ENCODE results near the gene C1orf116. TPM values are rescaled to one million over a fixed set of nuclear protein-coding genes. Genes with fewer than 3 reads are reported as not detected.
A peak's percentile ranks its signal among the peaks of the same experiment; 100 is the strongest.

The C1orf116 gene
- total RNA-seq, 4 donors from 2014 or later = 40.6 to 95.8 (median 77.6) TPM

DNA sequence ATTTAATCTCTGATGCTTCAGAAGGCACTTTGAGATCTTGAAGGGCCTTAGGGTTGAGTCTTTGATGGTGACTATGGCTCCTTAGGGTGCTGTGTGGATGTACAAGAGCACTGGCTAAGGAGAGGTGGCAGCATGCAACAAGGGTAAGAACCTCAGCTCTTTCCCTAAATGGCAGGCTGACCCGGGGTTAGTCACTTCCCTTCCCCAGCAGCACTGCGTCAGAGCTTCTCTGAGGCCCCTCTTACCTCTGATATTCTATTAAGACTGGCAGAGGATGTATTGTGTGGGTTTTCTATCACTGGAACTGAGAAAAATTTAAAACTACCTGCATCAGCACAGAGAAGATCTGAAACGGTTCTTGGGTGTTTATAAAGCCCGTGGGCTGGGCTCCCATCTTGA is 11.8 kb downstream of the C1orf116 start:
- WGBS = 53% methylated on average over 4 of the region's 4 CpGs
- H3K4me3 ChIP-seq = no peak overlapping the region
- DNase-seq (ENCODE audit: low spot score in 2 of 2) = no peak
- no peaks in the 10 kb centered on the region for H3K27me3 ChIP-seq
- no peaks in the 10 kb centered on the region for H3K36me3 ChIP-seq
- peaks cover 82% of the 10 kb centered on the region for H3K4me1 ChIP-seq
- no peaks in the 10 kb centered on the region for H3K9me3 ChIP-seq
- TF ChIP-seq POLR2A (IDR thresholded peaks at IDR 0.05) (no peak), POLR2AphosphoS5 (IDR thresholded peaks at IDR 0.05) (no peak), EP300 (IDR thresholded peaks at IDR 0.05) (no peak)
- TF ChIP-seq, protein P1, sequence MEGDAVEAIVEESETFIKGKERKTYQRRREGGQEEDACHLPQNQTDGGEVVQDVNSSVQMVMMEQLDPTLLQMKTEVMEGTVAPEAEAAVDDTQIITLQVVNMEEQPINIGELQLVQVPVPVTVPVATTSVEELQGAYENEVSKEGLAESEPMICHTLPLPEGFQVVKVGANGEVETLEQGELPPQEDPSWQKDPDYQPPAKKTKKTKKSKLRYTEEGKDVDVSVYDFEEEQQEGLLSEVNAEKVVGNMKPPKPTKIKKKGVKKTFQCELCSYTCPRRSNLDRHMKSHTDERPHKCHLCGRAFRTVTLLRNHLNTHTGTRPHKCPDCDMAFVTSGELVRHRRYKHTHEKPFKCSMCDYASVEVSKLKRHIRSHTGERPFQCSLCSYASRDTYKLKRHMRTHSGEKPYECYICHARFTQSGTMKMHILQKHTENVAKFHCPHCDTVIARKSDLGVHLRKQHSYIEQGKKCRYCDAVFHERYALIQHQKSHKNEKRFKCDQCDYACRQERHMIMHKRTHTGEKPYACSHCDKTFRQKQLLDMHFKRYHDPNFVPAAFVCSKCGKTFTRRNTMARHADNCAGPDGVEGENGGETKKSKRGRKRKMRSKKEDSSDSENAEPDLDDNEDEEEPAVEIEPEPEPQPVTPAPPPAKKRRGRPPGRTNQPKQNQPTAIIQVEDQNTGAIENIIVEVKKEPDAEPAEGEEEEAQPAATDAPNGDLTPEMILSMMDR (IDR thresholded peaks at IDR 0.05) = no peak
- H3K27ac ChIP-seq = peak overlapping the region; percentile 93

DNA sequence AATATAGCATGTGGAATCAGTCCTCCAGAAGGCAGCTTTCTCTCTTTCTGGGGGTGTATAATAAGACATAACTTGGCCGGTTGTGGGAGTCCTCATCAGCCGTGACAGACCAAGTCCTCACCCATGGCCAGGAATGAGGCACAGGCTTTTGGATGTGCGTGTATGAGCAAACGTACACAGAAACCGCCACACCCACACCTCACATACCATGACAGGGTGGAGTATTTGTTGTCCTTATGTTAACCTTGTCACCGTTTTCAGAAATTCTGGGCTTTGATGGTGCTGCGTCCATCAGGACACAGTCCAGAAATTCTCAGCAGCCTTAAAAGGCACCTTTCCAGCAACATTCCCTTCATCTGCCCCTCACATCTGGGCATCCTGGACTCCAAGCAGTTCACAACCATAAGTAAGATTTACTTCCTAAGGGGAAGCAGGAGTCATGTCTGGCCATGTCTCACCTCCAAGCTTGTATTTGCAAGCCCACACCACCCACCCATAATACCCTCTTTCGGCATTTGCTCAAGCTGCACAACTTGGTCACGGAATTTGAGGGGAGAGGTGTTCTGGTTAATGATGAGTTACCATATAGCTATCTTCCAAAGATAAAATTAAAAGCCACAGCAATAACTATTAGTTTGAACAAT is 12.4 kb downstream of the C1orf116 start:
- Histone ChIP-seq H3K9me3 (no peaks in the 10 kb centered on the region), H3K4me1 (peaks cover 76% of the 10 kb centered on the region), H3K27ac (peak overlapping the region; percentile 93), H3K4me3 (no peak overlapping the region), H3K27me3 (no peaks in the 10 kb centered on the region), H3K36me3 (no peaks in the 10 kb centered on the region)
- 61% methylated on average over 9 of the region's 9 CpGs for WGBS
- no peak for DNase-seq (ENCODE audit: low spot score in 2 of 2)
- TF ChIP-seq POLR2AphosphoS5 (IDR thresholded peaks at IDR 0.05) = no peak
- TF ChIP-seq POLR2A (IDR thresholded peaks at IDR 0.05) = no peak
- no peak for TF ChIP-seq EP300 (IDR thresholded peaks at IDR 0.05)
- TF ChIP-seq, protein P1 (IDR thresholded peaks at IDR 0.05) = no peak

DNA sequence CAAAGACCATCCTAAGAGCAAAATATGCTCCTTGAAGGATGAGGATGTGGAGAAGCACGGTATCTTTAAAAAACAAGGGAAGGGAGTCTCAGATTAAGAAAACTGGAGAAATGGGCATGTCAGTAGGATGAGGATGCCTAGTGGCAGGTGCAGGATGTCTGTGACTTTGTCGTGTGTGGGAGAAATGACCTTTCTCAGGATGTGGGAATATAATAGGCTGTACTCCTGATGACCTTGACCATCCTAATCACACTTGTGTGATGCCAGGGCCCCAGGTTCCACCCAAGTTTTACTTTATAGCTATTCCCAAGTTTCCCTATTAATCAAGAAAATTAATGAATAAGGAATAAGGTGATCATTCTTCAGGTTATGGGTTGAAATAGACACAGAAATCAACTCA is 12.9 kb downstream of the C1orf116 start:
- Histone ChIP-seq H3K4me3 (no peak overlapping the region), H3K27me3 (no peaks in the 10 kb centered on the region), H3K27ac (peak overlapping the region; percentile 93), H3K36me3 (no peaks in the 10 kb centered on the region), H3K4me1 (peaks cover 71% of the 10 kb centered on the region), H3K9me3 (no peaks in the 10 kb centered on the region)
- WGBS = 63% methylated on average over 2 of the region's 2 CpGs
- no peak for DNase-seq (ENCODE audit: low spot score in 2 of 2)
- TF ChIP-seq EP300 (IDR thresholded peaks at IDR 0.05) = no peak
- TF ChIP-seq POLR2A (IDR thresholded peaks at IDR 0.05) = no peak
- TF ChIP-seq, protein P1 (IDR thresholded peaks at IDR 0.05) = no peak
- TF ChIP-seq POLR2AphosphoS5 (IDR thresholded peaks at IDR 0.05) = no peak

DNA sequence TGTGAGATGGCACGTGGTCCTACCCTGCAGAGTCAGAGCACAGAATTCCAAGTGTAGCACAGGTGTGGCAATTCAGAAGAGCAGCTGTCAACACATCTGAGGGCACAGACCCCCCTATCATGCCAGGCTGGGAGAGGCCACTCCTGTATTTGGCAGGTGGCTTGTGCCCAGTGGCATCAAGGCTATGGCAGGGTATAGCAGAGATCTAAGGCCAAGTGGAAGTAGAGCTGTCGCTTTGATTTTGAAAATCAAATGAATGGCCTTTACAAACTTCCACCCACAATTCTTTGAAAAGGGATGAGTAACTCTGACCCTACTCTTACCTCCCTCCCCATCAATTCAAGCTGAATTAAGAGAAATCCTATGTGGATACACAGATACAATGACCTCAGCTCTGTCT is 13.4 kb downstream of the C1orf116 start:
- H3K4me1 ChIP-seq = peaks cover 66% of the 10 kb centered on the region
- TF ChIP-seq POLR2A (IDR thresholded peaks at IDR 0.05) = no peak
- TF ChIP-seq POLR2AphosphoS5 (IDR thresholded peaks at IDR 0.05) = no peak
- no peak for TF ChIP-seq EP300 (IDR thresholded peaks at IDR 0.05)
- TF ChIP-seq, protein P1 (IDR thresholded peaks at IDR 0.05) = no peak
- H3K9me3 ChIP-seq = no peaks in the 10 kb centered on the region
- H3K4me3 ChIP-seq = no peak overlapping the region
- H3K36me3 ChIP-seq = no peaks in the 10 kb centered on the region
- H3K27ac ChIP-seq = peak overlapping the region; percentile 93
- DNase-seq (ENCODE audit: low spot score in 2 of 2) = no peak
- 87% methylated on average over 2 of the region's 2 CpGs for WGBS
- no peaks in the 10 kb centered on the region for H3K27me3 ChIP-seq

DNA sequence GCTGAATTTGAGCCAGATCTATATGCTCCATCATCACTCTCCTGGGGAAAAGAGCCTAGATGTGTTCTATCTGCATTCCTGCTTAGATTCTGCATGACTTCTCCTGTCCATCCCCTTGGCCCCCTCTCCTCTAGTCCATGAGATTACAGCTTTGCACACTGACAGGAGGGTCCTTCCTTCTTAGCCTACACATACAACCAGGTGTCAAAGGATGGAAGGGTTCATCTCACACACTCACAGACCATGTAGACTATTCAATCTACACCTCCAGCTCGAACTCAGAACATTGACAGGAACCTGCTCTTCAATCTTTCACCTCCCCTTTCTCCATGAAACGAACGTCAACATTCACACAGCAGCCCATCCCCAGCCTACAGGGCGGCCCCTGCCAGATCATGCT is 13.8 kb downstream of the C1orf116 start:
- no peak for DNase-seq (ENCODE audit: low spot score in 2 of 2)
- peak overlapping the region; percentile 93 for H3K27ac ChIP-seq
- H3K4me3 ChIP-seq = no peak overlapping the region
- H3K27me3 ChIP-seq = no peaks in the 10 kb centered on the region
- no peaks in the 10 kb centered on the region for H3K9me3 ChIP-seq
- no peak for TF ChIP-seq EP300 (IDR thresholded peaks at IDR 0.05)
- TF ChIP-seq, protein P1 (IDR thresholded peaks at IDR 0.05) = no peak
- TF ChIP-seq POLR2A (IDR thresholded peaks at IDR 0.05) = no peak
- TF ChIP-seq POLR2AphosphoS5 (IDR thresholded peaks at IDR 0.05) = no peak
- peaks cover 62% of the 10 kb centered on the region for H3K4me1 ChIP-seq
- WGBS = 90% methylated on average over 4 of the region's 4 CpGs
- H3K36me3 ChIP-seq = no peaks in the 10 kb centered on the region

Measured in suprapubic skin (tissue), 4 donors.